HL-60 (cell line): ENCODE measurements around the gene SPTBN1.

ENCODE experiments used
- DNase-seq, 2 experiments: peaks; one replicate each; pipeline ENCODE4 v3.0.0-alpha.2; 2010 to 2020; ENCODE audit warnings: low read depth in 1 of 2, low spot score in 1 of 2
- H3K27ac ChIP-seq: fragments of 250-450 bp; sonication (Bioruptor Pico); replicated peaks from 2 replicates; pipeline ENCODE4 v1.5.1; 2020; ENCODE audit warnings: mild to moderate bottlenecking, moderate library complexity
- H3K27me3 ChIP-seq: fragments of 250-450 bp; sonication (Bioruptor Pico); 2 replicates; pipeline ENCODE4 v1.5.1; 2021; ENCODE audit warnings: mild to moderate bottlenecking, moderate library complexity; ENCODE audit not compliant: insufficient read depth, poor library complexity, severe bottlenecking
- H3K4me3 ChIP-seq: replicated peaks from 2 replicates; pipeline ENCODE4 v1.5.1; 2011; ENCODE audit warnings: mild to moderate bottlenecking, control low read depth, low read length; ENCODE audit not compliant: insufficient read depth
- GABPA ChIP-seq: IDR thresholded peaks from 2 replicates; pipeline ENCODE4 v1.6.1; 2012; ENCODE audit warnings: low read depth
- POLR2AphosphoS5 ChIP-seq: IDR thresholded peaks from 2 replicates; pipeline ENCODE4 v1.6.1; 2012; ENCODE audit warnings: low read depth
- REST ChIP-seq: IDR thresholded peaks from 2 replicates; pipeline ENCODE4 v1.6.1; 2012; ENCODE audit warnings: low read depth; ENCODE audit not compliant: insufficient replicate concordance
- SPI1 ChIP-seq: IDR thresholded peaks from 2 replicates; pipeline ENCODE4 v1.6.1; 2012; ENCODE audit warnings: low read depth, mild to moderate bottlenecking, borderline replicate concordance
- TF ChIP-seq, protein P1 (sequence below): IDR thresholded peaks from one replicate; pipeline ENCODE4 v1.5.1; 2011; ENCODE audit warnings: low read length, control low read depth, inconsistent platforms; ENCODE audit not compliant: insufficient read depth

Gene SPTBN1

GRCh38 chr2:54419855-54420523 lies 36.1 kb upstream of the SPTBN1 start:
- peaks cover 3% of the 10 kb centered on the region for H3K27me3 ChIP-seq

GRCh38 chr2:54420524-54421172 lies 35.5 kb upstream of the SPTBN1 start:
- TF ChIP-seq REST, result peak; percentile 22
- no peak for TF ChIP-seq GABPA
- Histone ChIP-seq H3K27me3 (peaks cover 3% of the 10 kb centered on the region), H3K4me3 (no peak overlapping the region), H3K27ac (no peak overlapping the region)
- DNase-seq, result no peak

More at GRCh38 chr2:54419855-54420523, 36.1 kb upstream of the SPTBN1 start:
- H3K27ac ChIP-seq, result no peak overlapping the region
- no peak for DNase-seq
- H3K4me3 ChIP-seq, result no peak overlapping the region
- TF ChIP-seq REST (no peak), GABPA (no peak), SPI1 (no peak), POLR2AphosphoS5 (no peak)
- TF ChIP-seq, protein P1, sequence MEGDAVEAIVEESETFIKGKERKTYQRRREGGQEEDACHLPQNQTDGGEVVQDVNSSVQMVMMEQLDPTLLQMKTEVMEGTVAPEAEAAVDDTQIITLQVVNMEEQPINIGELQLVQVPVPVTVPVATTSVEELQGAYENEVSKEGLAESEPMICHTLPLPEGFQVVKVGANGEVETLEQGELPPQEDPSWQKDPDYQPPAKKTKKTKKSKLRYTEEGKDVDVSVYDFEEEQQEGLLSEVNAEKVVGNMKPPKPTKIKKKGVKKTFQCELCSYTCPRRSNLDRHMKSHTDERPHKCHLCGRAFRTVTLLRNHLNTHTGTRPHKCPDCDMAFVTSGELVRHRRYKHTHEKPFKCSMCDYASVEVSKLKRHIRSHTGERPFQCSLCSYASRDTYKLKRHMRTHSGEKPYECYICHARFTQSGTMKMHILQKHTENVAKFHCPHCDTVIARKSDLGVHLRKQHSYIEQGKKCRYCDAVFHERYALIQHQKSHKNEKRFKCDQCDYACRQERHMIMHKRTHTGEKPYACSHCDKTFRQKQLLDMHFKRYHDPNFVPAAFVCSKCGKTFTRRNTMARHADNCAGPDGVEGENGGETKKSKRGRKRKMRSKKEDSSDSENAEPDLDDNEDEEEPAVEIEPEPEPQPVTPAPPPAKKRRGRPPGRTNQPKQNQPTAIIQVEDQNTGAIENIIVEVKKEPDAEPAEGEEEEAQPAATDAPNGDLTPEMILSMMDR, result no peak

DNA sequence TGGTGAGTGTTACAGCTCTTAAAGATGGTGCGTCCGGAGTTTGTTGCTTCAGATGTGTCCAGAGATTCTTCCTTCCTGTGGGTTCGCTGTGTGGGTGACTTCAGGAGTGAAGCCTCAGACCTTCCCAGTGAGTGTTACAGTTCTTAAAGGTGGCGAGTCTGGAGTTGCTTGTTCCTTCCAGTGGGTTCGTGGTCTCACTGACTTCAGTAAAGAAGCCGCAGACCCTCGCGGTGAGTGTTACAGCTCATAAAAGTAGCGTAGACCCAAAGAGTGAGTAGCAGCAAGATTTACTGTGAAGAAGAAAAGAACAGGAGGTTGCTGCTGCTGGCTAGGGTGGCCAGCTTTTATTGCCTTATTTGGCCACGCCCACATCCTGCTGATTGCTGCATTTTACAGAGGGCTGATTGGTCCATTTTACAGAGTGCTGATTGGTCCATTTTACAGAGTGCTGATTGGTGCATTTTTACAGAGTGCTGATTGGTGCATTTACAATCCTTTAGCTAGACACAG lies 34.0 kb upstream of the SPTBN1 start:
- Histone ChIP-seq H3K4me3 (no peak overlapping the region), H3K27ac (no peak overlapping the region), H3K27me3 (peaks cover 3% of the 10 kb centered on the region)
- peak in 1 of 2 experiments; percentile 4 for DNase-seq
- TF ChIP-seq POLR2AphosphoS5, result no peak
- no peak for TF ChIP-seq SPI1
- TF ChIP-seq, protein P1, result no peak
- no peak for TF ChIP-seq GABPA
- no peak for TF ChIP-seq REST
